HG03558 (cell line): ENCODE data around the gene WDHD1.
"Not testable (repeated sequence)": the region's sequence is repeated elsewhere in the genome, so short reads cannot be mapped to it uniquely, and the experiment has no call there.

ENCODE experiments used
- ATAC-seq: cut with Tn5 transposase; IDR thresholded peaks from one replicate; pipeline ENCODE4 v1.9.1; 2021; ENCODE audit warnings: moderate number of reproducible peaks; ENCODE audit not compliant: unreplicated experiment; ENCODE audit errors: extremely low read depth

The WDHD1 gene

DNA sequence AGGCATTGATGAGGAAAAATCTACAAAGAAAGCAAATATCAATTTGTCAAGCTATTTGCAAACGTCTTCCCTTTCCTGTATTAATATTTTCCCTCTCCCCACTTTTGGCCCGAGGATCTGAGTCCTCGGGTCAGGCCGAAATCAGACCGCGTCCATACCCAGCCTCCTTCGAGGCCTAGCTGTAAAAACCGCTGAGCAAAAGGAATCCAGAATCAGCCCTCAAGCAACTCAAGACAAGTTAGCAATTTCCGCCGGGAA is 24.2 kb upstream of the WDHD1 start:
- ATAC-seq: peak; percentile 15

DNA sequence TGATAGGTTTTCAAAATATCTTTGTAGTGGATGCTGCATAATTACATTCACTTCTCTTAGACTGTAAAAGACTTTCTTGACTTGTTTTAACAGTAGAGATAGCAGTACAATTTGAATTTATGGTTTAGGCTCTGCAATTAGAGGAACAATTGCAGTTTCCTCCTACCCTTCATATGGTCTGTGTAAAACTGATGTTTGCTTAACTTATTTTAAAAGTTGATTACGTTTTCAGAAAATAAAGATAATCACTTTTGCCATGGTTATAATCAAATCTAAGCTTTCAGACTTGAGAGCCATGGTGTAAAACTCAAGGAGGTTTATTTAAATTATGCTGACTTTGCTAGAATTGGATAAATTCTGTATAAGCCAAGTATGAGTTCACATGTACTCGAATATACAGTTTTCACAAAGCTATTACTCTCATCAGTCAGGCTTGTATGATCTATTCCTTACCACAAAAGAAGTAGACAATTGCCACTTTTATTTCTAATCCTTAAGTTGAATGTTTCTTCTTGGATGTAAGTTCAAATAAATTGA is 22.1 kb upstream of the WDHD1 start:
- no peak for ATAC-seq

GRCh38 chr14:55047301-55048053 is 20.6 kb upstream of the WDHD1 start:
- no peak for ATAC-seq

GRCh38 chr14:55045087-55045486 is 18.2 kb upstream of the WDHD1 start:
- no peak for ATAC-seq

DNA sequence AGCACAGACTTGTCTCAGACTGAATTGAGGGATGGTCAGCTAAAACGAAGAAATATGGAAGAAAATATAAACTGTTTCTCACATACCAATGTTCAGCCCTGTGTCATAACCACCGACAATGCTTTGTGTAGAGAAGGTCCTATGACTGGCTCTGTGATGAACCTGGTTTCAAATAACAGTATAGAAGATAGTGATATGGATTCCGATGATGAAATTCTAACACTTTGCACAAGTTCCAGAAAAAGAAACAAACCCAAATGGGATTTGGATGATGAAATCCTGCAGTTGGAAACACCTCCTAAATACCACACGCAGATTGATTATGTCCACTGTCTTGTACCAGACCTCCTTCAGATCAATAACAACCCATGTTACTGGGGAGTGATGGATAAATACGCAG is 16.6 kb upstream of the WDHD1 start:
- ATAC-seq: no peak

DNA sequence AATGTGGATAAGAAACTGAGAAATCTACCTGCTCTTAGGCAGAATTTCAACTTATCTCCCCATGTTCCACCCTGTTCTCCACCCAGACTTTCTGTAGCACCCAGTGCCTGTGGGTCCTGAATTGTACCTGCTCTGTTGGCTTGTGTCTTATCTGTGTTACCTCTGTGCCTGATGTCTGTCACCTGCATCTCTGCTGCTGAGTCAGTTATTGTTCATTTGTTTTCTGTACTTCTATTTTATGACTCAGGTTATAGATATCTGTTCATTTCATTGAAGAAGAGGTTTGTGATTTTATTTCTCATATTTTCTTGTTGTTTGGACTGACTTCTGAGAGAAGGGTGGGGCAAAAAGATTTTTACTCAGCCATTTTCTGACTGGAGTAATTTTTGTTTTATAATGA is 11.8 kb upstream of the WDHD1 start:
- ATAC-seq: no peak

GRCh38 chr14:55037995-55038394 is 11.1 kb upstream of the WDHD1 start:
- ATAC-seq: not testable (repeated sequence)

DNA sequence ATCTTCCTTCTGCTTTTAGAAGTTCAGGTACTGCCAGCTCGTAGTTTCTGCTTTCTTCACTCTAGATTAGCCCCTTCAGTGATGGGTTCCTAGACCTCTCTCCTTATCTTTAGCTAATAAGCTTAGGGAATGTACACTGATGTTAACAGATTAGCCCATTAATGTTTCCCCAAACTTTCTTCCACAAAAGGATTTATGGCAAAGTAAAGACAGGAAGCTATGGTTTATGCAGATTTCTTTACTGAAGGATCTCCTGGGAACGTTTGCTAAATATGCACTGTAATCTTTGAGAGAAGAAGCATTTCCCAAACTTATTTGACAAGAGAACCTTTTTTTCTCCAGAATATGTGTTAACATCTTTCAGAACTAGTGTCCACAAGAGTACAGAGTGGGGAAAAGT is 4.3 kb upstream of the WDHD1 start:
- no peak for ATAC-seq

GRCh38 chr14:55028476-55028875 is 1.6 kb upstream of the WDHD1 start:
- ATAC-seq: no peak

DNA sequence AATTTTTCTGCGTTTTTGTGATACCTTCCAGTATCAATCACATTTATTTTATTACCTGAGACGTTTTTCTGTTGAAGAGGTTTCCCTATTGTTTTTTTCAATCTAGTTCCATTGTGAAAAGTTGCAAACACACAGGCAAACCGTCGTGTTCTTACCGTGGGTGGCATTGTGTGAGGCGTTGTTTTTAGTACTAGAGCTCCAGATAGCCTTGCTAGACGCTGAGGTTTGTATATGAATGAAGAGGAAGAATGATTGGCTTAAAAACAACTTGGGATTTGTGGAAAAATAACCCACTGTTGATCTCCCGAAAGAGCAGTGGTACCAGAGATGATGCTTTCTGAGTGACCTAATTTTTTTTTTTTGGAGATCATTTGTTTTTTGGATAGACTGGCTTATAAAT is 1.2 kb upstream of the WDHD1 start:
- ATAC-seq: no peak

DNA sequence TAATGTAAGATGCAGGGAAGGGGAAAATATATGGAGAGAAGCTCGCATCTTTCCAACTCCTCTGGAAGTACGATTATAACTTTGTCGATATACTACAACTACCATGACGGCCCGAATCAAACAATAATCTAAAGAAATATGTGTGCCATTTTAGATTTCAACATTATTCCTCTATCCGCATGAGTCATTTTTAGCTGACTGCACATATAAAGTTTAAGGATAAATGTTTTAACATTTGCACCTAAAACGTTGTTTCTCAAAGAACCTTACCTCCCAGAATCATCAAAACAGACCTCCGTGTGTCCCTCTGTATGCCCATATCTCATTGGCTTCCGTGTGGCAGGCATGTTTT is 482 bp downstream of the WDHD1 start:
- ATAC-seq: no peak

DNA sequence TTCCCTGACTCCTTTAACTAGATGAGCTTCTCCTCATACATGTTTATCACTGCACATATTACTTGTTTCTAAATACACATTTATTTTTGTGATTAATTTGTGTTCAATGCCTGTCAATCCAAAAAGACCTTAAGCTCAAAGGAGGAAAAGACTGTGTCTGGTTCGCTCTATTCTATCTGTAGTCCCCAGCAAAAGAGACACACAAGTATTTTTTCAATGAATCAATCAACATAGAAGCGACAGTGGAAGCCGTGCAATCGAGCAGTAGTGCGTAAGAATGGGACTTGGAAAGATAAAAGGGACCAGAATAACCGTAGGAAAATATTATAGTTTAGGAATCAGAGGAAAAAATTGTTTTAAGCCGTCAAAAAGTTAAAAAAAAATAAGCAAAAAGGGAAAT is 951 bp downstream of the WDHD1 start:
- no peak for ATAC-seq

- ATAC-seq: not testable (repeated sequence)
These were observed 2.5 kb downstream of the WDHD1 start for GRCh38 chr14:55024365-55024764.

- no peak for ATAC-seq
These were observed 6.8 kb downstream of the WDHD1 start for GRCh38 chr14:55019968-55020554.

- no peak for ATAC-seq
These were observed 11.9 kb downstream of the WDHD1 start for GRCh38 chr14:55015006-55015405.

GRCh38 chr14:55005071-55005470 is 21.8 kb downstream of the WDHD1 start:
- no peak for ATAC-seq

DNA sequence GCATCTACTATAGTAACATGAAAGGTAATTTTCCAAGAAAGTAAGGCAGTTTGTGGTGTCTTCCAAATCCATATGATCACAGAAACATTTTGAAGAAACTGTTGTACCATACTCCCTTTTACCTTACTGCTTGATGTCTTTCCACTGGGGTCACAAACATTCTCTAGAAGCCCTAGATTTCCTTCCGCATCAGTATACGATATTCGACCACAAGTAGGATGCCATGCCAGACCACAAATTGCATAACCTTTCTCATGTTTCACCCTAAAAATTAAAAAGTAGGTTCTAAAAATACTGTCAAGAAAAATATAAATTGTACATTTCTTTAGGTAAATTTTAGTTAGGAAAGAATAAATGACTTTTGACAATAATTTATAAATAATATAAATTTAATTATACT is 26.5 kb downstream of the WDHD1 start:
- ATAC-seq: no peak

- no peak for ATAC-seq
These were observed 41.7 kb downstream of the WDHD1 start for GRCh38 chr14:54985156-54985555.

GRCh38 chr14:54981698-54982097 is 45.2 kb downstream of the WDHD1 start:
- ATAC-seq: no peak

DNA sequence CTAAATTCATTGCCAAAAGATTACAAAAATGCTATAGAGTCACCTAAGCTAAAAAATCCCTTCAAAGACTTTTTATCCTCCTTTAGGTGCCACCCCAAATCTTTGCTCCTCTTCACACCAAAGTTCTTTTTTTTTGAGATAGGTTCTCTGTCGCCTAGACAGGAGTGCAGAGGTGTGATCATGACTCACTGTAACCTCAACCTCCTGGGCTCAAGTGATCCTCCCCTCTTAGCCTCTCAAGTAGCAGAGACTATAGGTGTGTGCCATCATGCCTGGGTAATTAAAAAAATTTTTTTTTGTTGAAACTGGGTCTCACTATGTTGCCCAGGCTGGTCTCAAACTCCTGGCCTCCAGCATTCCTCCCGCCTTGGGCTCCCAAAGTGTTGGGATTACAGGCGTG is 47.9 kb downstream of the WDHD1 start:
- no peak for ATAC-seq

- ATAC-seq: no peak
These were observed 50.6 kb downstream of the WDHD1 start for GRCh38 chr14:54976316-54976715.

GRCh38 chr14:54975856-54976255 is 51.0 kb downstream of the WDHD1 start:
- ATAC-seq: no peak
